HepG2 (cell line): ENCODE results near the gene ACAP3. TPM values are rescaled to one million over a fixed set of nuclear protein-coding genes. Genes with fewer than 3 reads are reported as not detected.

Source experiments
- ATAC-seq: fragments of 200-7000 bp; cut with Tn5 transposase; 3 replicates; pipeline ENCODE4 v1.9.1; 2020; ENCODE audit warnings: mild to moderate bottlenecking, moderate library complexity
- BruUV-seq: library from RNA; stranded (reverse); fragments of 400-500 nt; replicated peaks from 2 replicates; lab custom pipeline; 2021; lab: Mats Ljungman, UMichigan
- CTCF ChIA-PET: fragments of 300-600 bp; formaldehyde crosslinking; extraction: SDS; loops from one replicate; lab custom pipeline; 2021; ENCODE audit warnings: low total read pairs, inconsistent platforms, low intra/inter-chr PET ratio; lab: Yijun Ruan, JAX
- POLR2A ChIA-PET: fragments of 350-600 bp; sonication (Branson Sonifier 250); formaldehyde crosslinking; loops from one replicate; lab custom pipeline; 2020; ENCODE audit warnings: antibody characterized with exemption, inconsistent platforms; lab: Yijun Ruan, JAX
- DNase-seq: peaks from one replicate; pipeline ENCODE4 v3.0.0-alpha.2; 2015; ENCODE audit warnings: low spot score
- FAIRE-seq: peaks from 3 replicates; lab custom pipeline; 2011; peaks lifted over from hg19 to GRCh38; lab: Jason Lieb, UNC
- H2AFZ ChIP-seq: one replicate; pipeline ENCODE4 v1.6.1; 2011; ENCODE audit warnings: low read length, inconsistent platforms
- H3K27ac ChIP-seq: fragments of 300-600 bp; 3 replicates; pipeline ENCODE4 v1.8.0; 2011; ENCODE audit warnings: mixed run types, mild to moderate bottlenecking, mixed read lengths, low read length, inconsistent platforms; ENCODE audit not compliant: insufficient read depth; ENCODE audit errors: extremely low read length
- H3K27me3 ChIP-seq, 2 experiments: fragments of 200-600 bp in 1 of 2; 2 replicates in 1 of 2; 3 replicates in 1 of 2; pipeline versions ENCODE4 v1.6.0 to v1.8.0; 2011; ENCODE audit warnings: low read length in 2 of 2, mild to moderate bottlenecking in 2 of 2, moderate library complexity in 2 of 2, inconsistent platforms in 1 of 2; ENCODE audit not compliant: insufficient read depth in 2 of 2, control insufficient read depth in 1 of 2
- H3K36me3 ChIP-seq, 2 experiments: fragments of 200-600 bp in 1 of 2; replicated peaks in 1 of 2; 2 replicates in 1 of 2; 3 replicates in 1 of 2; pipeline versions ENCODE4 v1.5.1 to v1.8.0; 2011; ENCODE audit warnings: low read length in 2 of 2, inconsistent platforms in 1 of 2; ENCODE audit not compliant: insufficient read depth in 2 of 2, control insufficient read depth in 1 of 2
- H3K4me1 ChIP-seq: 2 replicates; pipeline ENCODE4 v1.5.1; 2012; ENCODE audit warnings: low read length, inconsistent platforms; ENCODE audit not compliant: insufficient read depth
- H3K4me2 ChIP-seq: 2 replicates; pipeline ENCODE4 v1.6.0; 2011; ENCODE audit warnings: low read depth, low read length, inconsistent platforms
- H3K4me3 ChIP-seq, 3 experiments: fragments of 200-600 bp in 1 of 3; sonication (generic), shearing (Covaris generic) in 1 of 3; replicated peaks in 1 of 3; 2 replicates each; pipeline ENCODE4 v1.5.1; 2011 to 2016; ENCODE audit warnings: low read length in 3 of 3, inconsistent platforms in 2 of 3, low read depth in 2 of 3, mild to moderate bottlenecking in 2 of 3, control low read depth in 1 of 3, mixed read lengths in 1 of 3; ENCODE audit not compliant: insufficient read depth in 1 of 3
- H3K79me2 ChIP-seq: one replicate; pipeline ENCODE4 v1.6.1; 2011; ENCODE audit warnings: low read length, inconsistent platforms; ENCODE audit not compliant: insufficient read depth
- H3K9ac ChIP-seq: 2 replicates; pipeline ENCODE4 v1.6.0; 2011; ENCODE audit warnings: mild to moderate bottlenecking, low read depth, low read length, inconsistent platforms; ENCODE audit not compliant: insufficient read depth
- H3K9me3 ChIP-seq: 2 replicates; pipeline ENCODE4 v1.5.1; 2012; ENCODE audit warnings: mild to moderate bottlenecking, low read length
- H4K20me1 ChIP-seq: 2 replicates; pipeline ENCODE4 v1.6.0; 2011; ENCODE audit warnings: inconsistent platforms, mild to moderate bottlenecking, low read length, moderate library complexity; ENCODE audit not compliant: insufficient read depth
- DMAP1 ChIP-seq: IDR thresholded peaks from 2 replicates; pipeline ENCODE4 v1.6.1; 2016
- EP300 ChIP-seq, 3 experiments: sonication (generic) in 1 of 3; formaldehyde crosslinking in 1 of 3; IDR thresholded peaks; 2 replicates each; pipeline versions ENCODE4 v1.5.1 to v1.6.1; 2011 to 2020; ENCODE audit warnings: low read depth in 2 of 3, low read length in 2 of 3, borderline replicate concordance in 1 of 3, improper control_type of control experiment in 1 of 3, mild to moderate bottlenecking in 1 of 3, missing genetic modification reagents in 1 of 3, moderate library complexity in 1 of 3
- FOXA1 ChIP-seq, 2 experiments: fragments of 450-650 bp in 1 of 2; sonication (generic) in 1 of 2; formaldehyde crosslinking in 1 of 2; IDR thresholded peaks; 2 replicates each; pipeline versions ENCODE4 v1.4.0 to v1.6.1; 2016 to 2020; ENCODE audit warnings: missing genetic modification reagents in 1 of 2
- FOXK2 ChIP-seq: fragments of 450-650 bp; IDR thresholded peaks from 2 replicates; pipeline ENCODE4 v1.6.1; 2016
- FOXM1 ChIP-seq: sonication (generic); formaldehyde crosslinking; IDR thresholded peaks from 2 replicates; pipeline ENCODE4 v1.5.0; 2020; ENCODE audit warnings: missing genetic modification reagents
- MTA1 ChIP-seq: sonication (generic); formaldehyde crosslinking; IDR thresholded peaks from 2 replicates; pipeline ENCODE4 v1.4.0; 2020; ENCODE audit warnings: missing genetic modification reagents, mild to moderate bottlenecking, borderline replicate concordance
- NFE2L2 ChIP-seq: fragments of 150-350 bp; IDR thresholded peaks from 2 replicates; pipeline ENCODE4 v1.6.1; 2014; ENCODE audit warnings: low read length
- PCBP1 ChIP-seq: fragments of 200-400 bp; formaldehyde crosslinking; IDR thresholded peaks from 2 replicates; pipeline ENCODE4 v1.6.1; 2017; ENCODE audit warnings: mild to moderate bottlenecking, low read depth, low read length, borderline replicate concordance
- PLRG1 ChIP-seq: fragments of 450-650 bp; conservative IDR thresholded peaks from 2 replicates; pipeline ENCODE4 v1.6.1; 2016
- TAF1 ChIP-seq: sonication (generic); formaldehyde crosslinking; IDR thresholded peaks from 2 replicates; pipeline ENCODE4 v1.4.0; 2020; ENCODE audit warnings: missing genetic modification reagents
- THAP8 ChIP-seq: sonication (generic); formaldehyde crosslinking; IDR thresholded peaks from 2 replicates; pipeline ENCODE4 v1.5.1; 2020; ENCODE audit warnings: missing genetic modification reagents, mild to moderate bottlenecking, borderline replicate concordance
- ZNF615 ChIP-seq: sonication (generic); formaldehyde crosslinking; IDR thresholded peaks from 2 replicates; pipeline ENCODE4 v1.5.0; 2020; ENCODE audit warnings: mild to moderate bottlenecking, missing genetic modification reagents, borderline replicate concordance
- WGBS: methylation state at CpG from one replicate; pipeline ENCODE4 v1.1.6; 2017; ENCODE audit warnings: low lambda C conversion rate; 5-methylcytosine and 5-hydroxymethylcytosine counted together
- in situ Hi-C: cut with HindIII; loops from 2 replicates; pipeline ENCODE4 v1.10.0; 2017; ENCODE audit warnings: low pct_unique_long_range_greater_than_20kb; ENCODE audit not compliant: extremely low pct_ligation_motif_present
- intact Hi-C: fragments of 100-400 bp; cut with micrococcal nuclease; formaldehyde crosslinking; loops from one replicate; pipeline ENCODE4 v1.10.0; 2022; ENCODE audit not compliant: unreplicated experiment
- polyA plus RNA-seq, 8 experiments: library from polyadenylated mRNA; depleted of rRNA in 3 of 8; stranded (reverse) in 7 of 8; unstranded in 1 of 8; fragments of >200 nt; fragmentation: Illumina TruSeq in 4 of 8; extraction: Trizol in 4 of 8; gene quantifications; 2 replicates each; pipeline versions ENCODE4 v1.2.1 to v1.2.3, GENCODE V29; 2011 to 2016; ENCODE audit warnings: low read depth in 4 of 8, missing spikeins in 1 of 8, mixed read lengths in 1 of 8; ENCODE audit not compliant: insufficient read depth in 1 of 8
- total RNA-seq, 5 experiments: library from RNA; depleted of rRNA; stranded (reverse); fragments of >200 nt; fragmentation: Illumina TruSeq; extraction: Trizol; gene quantifications; 2 replicates each; pipeline ENCODE4 v1.2.3, GENCODE V29; 2016; ENCODE audit warnings: low read depth in 1 of 5

ACAP3 gene
- total and polyA plus RNA-seq, 2 of the 13 experiments (the other 11 are each of a cell fraction or from before 2014, with no cell fraction given): 29.4 to 50.8 TPM

- ChIA-PET CTCF (no interaction called here), POLR2A (interaction anchor here (0.9 to 3.9 kb wide), 3 partner anchors 10 to 19 kb away, joined by 3 to 12 read pairs (median 4); partner anchors contain the start of gene DVL1)
- Histone ChIP-seq H3K4me3 (no peak overlapping the region), H3K27ac (no peak overlapping the region), H3K4me1 (peaks cover 7% of the 10 kb centered on the region), H3K9ac (no peak overlapping the region), H3K36me3 (peaks cover 12 to 22% of the 10 kb centered on the region in 2 experiments), H3K27me3 (0 out of 5 replicates have a peak, but pooled peaks cover 0 to 2% of the 10 kb centered on the region in 2 experiments), H4K20me1 (peaks cover 7% of the 10 kb centered on the region; the same call in 1 of the 2 replicates), H3K79me2 (no peaks in the 10 kb centered on the region), H3K9me3 (no peaks in the 10 kb centered on the region), H3K4me2 (no peak overlapping the region), H2AFZ (no peak overlapping the region)
- DNase-seq (no peak), ATAC-seq (no peak), FAIRE-seq (no peak)
- intact Hi-C loops (no loop called here), in situ Hi-C loops (no loop called here)
- WGBS: 97% methylated on average over 20 of the region's 26 CpGs
- BruUV-seq: no TSS peak
- no peak for TF ChIP-seq THAP8 (CRISPR knock-in tag)
- TF ChIP-seq FOXK2: no peak
- TF ChIP-seq MTA1 (CRISPR knock-in tag): no peak
- no peak for TF ChIP-seq PCBP1
- TF ChIP-seq FOXA1 (IDR thresholded peaks at IDR 0.05): no peak
- no peak for TF ChIP-seq FOXA1 (CRISPR knock-in tag; IDR thresholded peaks at IDR 0.05)
- TF ChIP-seq DMAP1: no peak
- no peak for TF ChIP-seq NFE2L2
- TF ChIP-seq ZNF615: no peak
- no peak for TF ChIP-seq TAF1 (CRISPR knock-in tag)
- TF ChIP-seq FOXM1 (CRISPR knock-in tag): no peak
- TF ChIP-seq PLRG1: no peak
- no peak for TF ChIP-seq EP300 (IDR thresholded peaks at IDR 0.05; ENCODE audit: low read depth in 2 of 2, low read length in 2 of 2)
- no peak for TF ChIP-seq EP300 (CRISPR knock-in tag; IDR thresholded peaks at IDR 0.05; ENCODE audit: borderline replicate concordance)
Observed at GRCh38 chr1:1336446-1336845, 28.7 kb upstream of the ACAP3 start.
